ENCODE data around the gene CALHM3.

Gene CALHM3

DNA sequence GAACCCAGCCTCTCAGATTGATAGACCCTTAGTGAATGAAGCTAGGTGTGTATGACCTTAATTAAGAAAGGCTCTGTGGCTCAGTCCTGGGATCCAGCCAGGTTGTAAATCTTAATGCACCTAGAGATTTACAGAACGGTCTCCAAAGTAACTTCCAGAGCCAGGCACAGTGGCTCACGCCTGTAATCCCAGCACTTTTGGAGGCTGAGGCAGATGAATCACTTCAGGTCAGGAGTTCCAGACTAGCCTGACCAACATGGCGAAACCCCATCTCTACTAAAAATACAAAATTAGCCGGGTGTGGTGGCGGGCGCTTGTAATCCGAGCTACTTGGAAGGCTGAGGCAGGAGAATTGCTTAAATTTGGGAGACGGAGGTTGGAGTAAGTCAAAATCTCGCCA, 51.2 kb downstream of the CALHM3 start:
- no peak for DNase-seq (ENCODE audit: low read depth)
- no peak overlapping the region for H3K4me3 ChIP-seq (ENCODE audit: control insufficient read depth, low read depth, low read length)
- TF ChIP-seq, protein P1, sequence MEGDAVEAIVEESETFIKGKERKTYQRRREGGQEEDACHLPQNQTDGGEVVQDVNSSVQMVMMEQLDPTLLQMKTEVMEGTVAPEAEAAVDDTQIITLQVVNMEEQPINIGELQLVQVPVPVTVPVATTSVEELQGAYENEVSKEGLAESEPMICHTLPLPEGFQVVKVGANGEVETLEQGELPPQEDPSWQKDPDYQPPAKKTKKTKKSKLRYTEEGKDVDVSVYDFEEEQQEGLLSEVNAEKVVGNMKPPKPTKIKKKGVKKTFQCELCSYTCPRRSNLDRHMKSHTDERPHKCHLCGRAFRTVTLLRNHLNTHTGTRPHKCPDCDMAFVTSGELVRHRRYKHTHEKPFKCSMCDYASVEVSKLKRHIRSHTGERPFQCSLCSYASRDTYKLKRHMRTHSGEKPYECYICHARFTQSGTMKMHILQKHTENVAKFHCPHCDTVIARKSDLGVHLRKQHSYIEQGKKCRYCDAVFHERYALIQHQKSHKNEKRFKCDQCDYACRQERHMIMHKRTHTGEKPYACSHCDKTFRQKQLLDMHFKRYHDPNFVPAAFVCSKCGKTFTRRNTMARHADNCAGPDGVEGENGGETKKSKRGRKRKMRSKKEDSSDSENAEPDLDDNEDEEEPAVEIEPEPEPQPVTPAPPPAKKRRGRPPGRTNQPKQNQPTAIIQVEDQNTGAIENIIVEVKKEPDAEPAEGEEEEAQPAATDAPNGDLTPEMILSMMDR (IDR thresholded peaks at IDR 0.05; ENCODE audit: control insufficient read depth, insufficient read depth, low read depth, low read length, missing control alignments), result no peak

GRCh38 chr10:103423748-103424147, 55.3 kb downstream of the CALHM3 start:
- no peak for DNase-seq (ENCODE audit: low read depth)
- no peak overlapping the region for H3K4me3 ChIP-seq (ENCODE audit: control insufficient read depth, low read depth, low read length)
- TF ChIP-seq, protein P1 (IDR thresholded peaks at IDR 0.05; ENCODE audit: control insufficient read depth, insufficient read depth, low read depth, low read length, missing control alignments), result no peak

All from AG09309 (cell line).